MM.1S (cell line): ENCODE results near the gene SRPK3.

Source experiments
- CTCF ChIP-seq: fragments of 300-600 bp; sonication (generic); IDR thresholded peaks from 2 replicates; pipeline ENCODE4 v1.5.1; 2016; ENCODE audit warnings: antibody characterized with exemption, low read length, mixed read lengths
- EZH2 ChIP-seq: fragments of 300-600 bp; sonication (generic); optimal IDR thresholded peaks from 2 replicates; pipeline ENCODE3; 2017; ENCODE audit warnings: low read depth, mild to moderate bottlenecking, antibody characterized with exemption, low read length, mixed read lengths
- EZH2phosphoT487 ChIP-seq: fragments of 300-600 bp; sonication (generic); IDR thresholded peaks from 2 replicates; pipeline ENCODE4 v1.6.1; 2018; ENCODE audit warnings: antibody characterized with exemption, low read length

GRCh38 chrX:153778181-153778580, 2.7 kb upstream of the SRPK3 start:
- no peak for TF ChIP-seq CTCF
- TF ChIP-seq EZH2phosphoT487: no peak
- no peak for TF ChIP-seq EZH2
